ENCODE results near the gene BLID.

The BLID gene

DNA sequence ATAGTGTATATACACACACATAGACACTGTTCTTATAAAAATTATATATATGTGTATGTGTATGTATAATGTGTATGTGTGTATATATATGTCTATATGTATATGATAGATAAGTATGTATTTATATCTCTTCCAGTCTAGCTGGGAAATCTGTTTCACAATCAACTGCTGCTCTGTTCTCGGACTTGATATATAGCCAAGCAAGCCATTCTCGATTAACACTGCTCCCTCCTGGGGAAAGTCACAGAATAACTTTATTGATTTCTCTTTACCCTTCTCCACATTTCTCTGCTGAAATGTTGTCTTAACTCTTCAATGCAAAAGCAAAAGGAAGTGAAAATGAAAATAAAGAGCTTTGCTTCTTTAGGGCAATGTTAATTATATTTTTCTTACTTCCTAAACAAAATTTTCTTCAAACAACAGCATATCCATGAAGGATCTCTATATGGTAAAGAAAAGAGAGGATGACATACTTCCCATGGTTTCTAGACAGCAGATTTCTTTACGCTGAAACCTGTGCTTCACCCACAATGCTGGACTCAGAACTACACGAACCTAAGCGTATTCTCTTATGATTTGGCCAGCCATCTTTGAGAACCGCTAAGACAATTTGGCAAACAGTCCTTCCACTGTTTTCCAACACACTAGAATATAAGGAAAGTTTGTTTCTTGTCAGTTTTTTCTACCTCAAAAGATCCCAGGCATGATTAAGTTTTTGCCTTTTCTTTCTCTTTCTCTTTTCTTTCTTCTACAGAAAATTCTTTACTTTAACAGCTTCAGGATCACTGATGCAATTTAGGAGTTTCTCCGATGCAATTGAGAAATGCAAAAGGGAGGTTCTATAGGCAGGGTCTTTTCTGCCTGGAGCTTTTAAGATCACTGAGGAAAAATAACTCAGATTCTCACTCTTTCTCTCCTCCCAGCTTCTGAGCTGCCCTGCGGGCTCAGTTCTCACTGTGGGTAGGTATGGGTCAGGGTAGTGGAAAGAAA lies 1.9 kb downstream of the BLID start:
- no peak for TF ChIP-seq CTCF (IDR thresholded peaks at IDR 0.05)
- Histone ChIP-seq H3K4me3 (no peak overlapping the region), H3K27ac (no peak overlapping the region)
- DNase-seq (ENCODE audit: low spot score), result no peak

DNA sequence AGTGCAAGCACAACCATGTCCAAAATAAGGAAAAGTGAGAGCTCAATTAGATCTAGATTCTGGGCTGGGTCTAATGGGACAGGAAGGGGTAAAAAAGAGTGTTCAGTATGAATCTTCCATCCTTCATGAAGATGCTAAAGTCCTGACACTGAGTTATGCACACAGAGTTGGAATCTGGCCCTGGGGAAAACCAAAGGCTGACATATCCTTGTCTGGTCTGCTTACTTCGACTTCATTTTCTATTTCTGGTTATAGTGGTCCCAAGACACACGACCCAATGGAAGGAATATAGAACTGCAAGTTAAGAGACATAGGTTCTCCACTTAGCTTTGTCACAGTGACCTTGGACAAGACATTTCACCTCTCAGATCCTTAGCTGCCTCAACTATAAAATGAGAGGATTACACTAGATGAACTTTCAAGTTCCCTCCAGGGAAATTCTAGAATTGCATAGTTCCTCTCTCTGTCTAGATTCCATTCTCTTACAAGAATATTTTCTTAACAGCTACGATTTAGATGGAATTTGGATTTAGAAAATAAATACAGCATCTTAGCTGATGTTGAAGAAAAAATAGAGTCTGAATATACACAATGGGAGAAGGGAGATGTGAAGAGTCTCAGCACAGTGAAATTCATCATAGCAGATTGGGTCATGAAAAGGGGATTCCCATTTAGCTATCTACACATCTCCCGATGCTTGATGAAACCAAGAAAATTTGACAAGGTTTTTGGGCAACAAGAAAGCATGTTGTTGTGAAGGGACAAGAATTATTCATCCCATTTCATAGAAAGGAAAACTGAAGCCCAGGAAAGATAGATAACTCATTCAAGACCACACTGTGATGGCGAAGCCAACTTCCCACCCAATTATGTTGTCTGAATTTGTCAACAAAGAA lies 3.3 kb downstream of the BLID start:
- TF ChIP-seq CTCF (IDR thresholded peaks at IDR 0.05), result no peak
- Histone ChIP-seq H3K4me3 (no peak overlapping the region), H3K27ac (no peak overlapping the region)
- DNase-seq (ENCODE audit: low spot score), result no peak

DNA sequence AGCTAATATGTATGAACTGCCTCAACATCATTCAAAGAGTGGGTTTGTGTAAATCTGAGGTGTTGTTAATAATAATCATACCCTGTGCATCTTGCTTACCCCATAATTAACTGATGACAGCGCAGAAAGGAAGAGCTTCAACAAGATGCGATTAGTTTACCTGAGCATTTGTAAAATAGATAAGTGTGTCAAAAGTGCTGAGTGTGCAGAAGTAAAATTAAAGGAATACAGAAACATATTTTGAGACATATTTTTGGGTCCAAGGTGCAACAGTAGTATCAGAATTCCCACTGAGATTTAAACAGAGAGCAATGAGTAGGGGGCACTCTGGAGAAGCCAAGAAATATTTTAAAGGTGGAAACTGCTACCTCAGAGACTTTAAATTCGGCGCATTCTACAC lies 6.1 kb downstream of the BLID start:
- no peak overlapping the region for H3K27ac ChIP-seq
- H3K4me3 ChIP-seq, result no peak overlapping the region
- no peak for DNase-seq (ENCODE audit: low spot score)
- TF ChIP-seq CTCF (IDR thresholded peaks at IDR 0.05), result no peak

DNA sequence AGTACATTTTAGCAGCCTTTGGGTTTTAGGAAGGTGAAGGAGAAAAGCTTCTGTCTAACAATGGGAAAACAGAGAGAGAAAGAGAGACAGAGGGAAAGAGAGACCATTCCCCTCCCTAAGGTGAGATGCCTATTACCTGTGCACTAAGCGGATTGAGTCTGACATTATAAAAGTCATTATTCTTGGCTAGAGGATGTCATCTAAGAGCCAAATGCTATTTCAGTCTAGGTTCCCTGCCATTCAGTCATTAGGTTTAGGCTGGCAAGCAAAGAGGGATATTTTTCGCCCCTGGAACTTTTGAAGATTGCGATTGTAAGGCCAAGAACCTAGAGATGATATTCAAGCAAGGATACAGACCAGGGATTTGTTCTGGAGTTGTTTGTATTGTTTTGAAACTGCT lies 7.2 kb downstream of the BLID start:
- no peak for DNase-seq (ENCODE audit: low spot score)
- no peak for TF ChIP-seq CTCF (IDR thresholded peaks at IDR 0.05)
- Histone ChIP-seq H3K4me3 (no peak overlapping the region), H3K27ac (no peak overlapping the region)

GRCh38 chr11:122108192-122108799 lies 7.7 kb downstream of the BLID start:
- peak overlapping the region in 1 of 2 donors; percentile 10 for H3K27ac ChIP-seq
- H3K4me3 ChIP-seq, result no peak overlapping the region
- no peak for DNase-seq (ENCODE audit: low spot score)
- TF ChIP-seq CTCF (IDR thresholded peaks at IDR 0.05), result no peak

DNA sequence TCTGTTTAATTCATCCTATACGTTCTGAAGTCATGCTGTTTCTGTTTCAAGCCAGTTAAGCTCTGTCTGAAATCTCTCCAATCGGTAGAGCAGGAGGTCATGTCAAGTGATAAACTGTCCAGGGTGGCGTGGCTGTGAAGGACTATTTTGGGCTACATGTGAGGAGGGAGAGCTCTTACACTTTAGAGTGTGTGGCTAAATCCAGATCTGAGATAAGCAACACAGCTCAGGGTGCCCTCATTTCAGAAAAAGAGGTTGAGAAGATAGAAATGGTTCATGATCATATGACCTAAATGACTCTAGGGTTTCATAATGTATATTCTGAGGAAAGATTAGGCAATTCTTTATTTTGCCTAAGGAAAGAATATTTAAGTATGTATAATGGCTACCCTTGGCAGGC lies 8.4 kb downstream of the BLID start:
- Histone ChIP-seq H3K27ac (peak overlapping the region in 1 of 2 donors; percentile 10), H3K4me3 (no peak overlapping the region)
- no peak for TF ChIP-seq CTCF (IDR thresholded peaks at IDR 0.05)
- DNase-seq (ENCODE audit: low spot score), result no peak

Measured in coronary artery (tissue), 2 donors.